ENCODE data around the gene POLH. TPM values are rescaled to one million over a fixed set of nuclear protein-coding genes. Genes with fewer than 3 reads are reported as not detected.
"Not testable (repeated sequence)": the region's sequence is repeated elsewhere in the genome, so short reads cannot be mapped to it uniquely, and the experiment has no call there.

POLH gene
- total RNA-seq, 1 experiment from 2014 or later = 31.9 TPM

DNA sequence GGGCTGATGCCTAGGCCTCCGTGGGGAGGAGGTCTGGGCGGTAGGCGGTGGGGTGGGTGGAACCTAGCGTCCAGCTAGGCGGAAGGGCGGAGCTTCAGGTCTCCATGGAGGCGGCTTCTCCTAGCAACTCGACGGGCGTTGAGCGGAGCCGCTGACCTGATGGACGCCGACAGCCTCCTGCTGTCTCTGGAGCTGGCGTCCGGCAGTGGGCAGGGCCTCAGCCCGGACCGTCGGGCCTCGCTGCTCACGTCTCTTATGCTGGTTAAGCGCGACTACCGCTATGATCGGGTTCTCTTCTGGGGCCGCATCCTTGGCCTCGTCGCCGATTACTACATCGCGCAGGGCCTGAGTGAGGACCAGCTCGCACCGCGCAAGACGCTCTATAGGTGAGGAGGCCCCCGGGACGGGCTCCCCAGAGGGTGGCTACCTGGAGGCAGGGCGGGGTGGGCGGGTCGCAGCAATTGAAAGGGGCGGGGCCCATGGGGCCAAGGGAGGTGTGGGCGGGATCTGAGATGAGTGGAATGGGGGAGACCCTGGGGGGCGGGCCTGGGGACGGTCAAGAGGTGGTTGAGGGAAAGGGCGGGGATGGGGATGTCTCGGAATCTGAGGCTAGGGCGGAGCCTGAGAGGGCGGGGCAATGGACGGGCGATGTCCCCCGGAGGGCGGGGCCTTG, 69.1 kb downstream of the POLH start, which contains the start of gene RSPH9:
Gene RSPH9 (plus strand): TSS at position 97 of the 673 bp plus-strand sequence. CDS start 63 bp downstream, at position 160.
- H3K27me3 Mint-ChIP-seq (ENCODE audit: unreplicated experiment) = no peaks in the 10 kb centered on the region
- H3K4me1 Mint-ChIP-seq (ENCODE audit: low read depth, unreplicated experiment) = peaks cover 5% of the 10 kb centered on the region
- H3K27ac Mint-ChIP-seq (ENCODE audit: unreplicated experiment) = no peak within 1 kb of the TSS
- CTCF ChIA-PET = no interaction called here
- H3K36me3 Mint-ChIP-seq (ENCODE audit: insufficient read depth, unreplicated experiment) = peaks cover 23% of the 10 kb centered on the region
- intact Hi-C loops (cut with micrococcal nuclease; ENCODE audit: unreplicated experiment) = no loop called here
- TF ChIP-seq, protein P1, sequence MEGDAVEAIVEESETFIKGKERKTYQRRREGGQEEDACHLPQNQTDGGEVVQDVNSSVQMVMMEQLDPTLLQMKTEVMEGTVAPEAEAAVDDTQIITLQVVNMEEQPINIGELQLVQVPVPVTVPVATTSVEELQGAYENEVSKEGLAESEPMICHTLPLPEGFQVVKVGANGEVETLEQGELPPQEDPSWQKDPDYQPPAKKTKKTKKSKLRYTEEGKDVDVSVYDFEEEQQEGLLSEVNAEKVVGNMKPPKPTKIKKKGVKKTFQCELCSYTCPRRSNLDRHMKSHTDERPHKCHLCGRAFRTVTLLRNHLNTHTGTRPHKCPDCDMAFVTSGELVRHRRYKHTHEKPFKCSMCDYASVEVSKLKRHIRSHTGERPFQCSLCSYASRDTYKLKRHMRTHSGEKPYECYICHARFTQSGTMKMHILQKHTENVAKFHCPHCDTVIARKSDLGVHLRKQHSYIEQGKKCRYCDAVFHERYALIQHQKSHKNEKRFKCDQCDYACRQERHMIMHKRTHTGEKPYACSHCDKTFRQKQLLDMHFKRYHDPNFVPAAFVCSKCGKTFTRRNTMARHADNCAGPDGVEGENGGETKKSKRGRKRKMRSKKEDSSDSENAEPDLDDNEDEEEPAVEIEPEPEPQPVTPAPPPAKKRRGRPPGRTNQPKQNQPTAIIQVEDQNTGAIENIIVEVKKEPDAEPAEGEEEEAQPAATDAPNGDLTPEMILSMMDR (IDR thresholded peaks at IDR 0.05; ENCODE audit: unreplicated experiment) = no peak
- H3K9me3 Mint-ChIP-seq (ENCODE audit: low read depth, unreplicated experiment) = no peaks in the 10 kb centered on the region
- no peak within 1 kb of the TSS for H3K4me3 Mint-ChIP-seq (ENCODE audit: low read depth, unreplicated experiment)
- DNase-seq = no peak
- no TSS peak for BruUV-seq (replicated peaks)

DNA sequence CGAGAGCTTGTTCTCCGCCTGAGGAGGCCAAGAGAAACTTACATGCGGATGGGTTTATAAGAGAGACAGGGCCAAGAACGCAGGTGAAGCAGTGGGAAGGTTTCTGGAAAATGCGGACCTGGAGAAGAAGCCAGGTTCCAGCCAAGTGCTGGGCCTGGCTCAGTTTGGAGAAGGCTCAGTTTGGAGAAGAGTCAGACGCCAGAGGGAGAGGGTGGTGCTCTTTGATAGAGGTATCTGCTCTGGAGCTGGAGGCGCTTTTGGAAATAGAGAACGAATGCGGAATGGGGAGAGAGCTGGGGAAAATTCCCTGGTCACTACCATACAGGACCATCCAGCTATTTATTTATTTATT, 69.6 kb downstream of the POLH start:
- no TSS peak for BruUV-seq (replicated peaks)
- H3K27me3 Mint-ChIP-seq (ENCODE audit: unreplicated experiment) = no peaks in the 10 kb centered on the region
- no peak for DNase-seq
- TF ChIP-seq, protein P1 (IDR thresholded peaks at IDR 0.05; ENCODE audit: unreplicated experiment) = no peak
- H3K36me3 Mint-ChIP-seq (ENCODE audit: insufficient read depth, unreplicated experiment) = peaks cover 17% of the 10 kb centered on the region
- CTCF ChIA-PET = no interaction called here
- intact Hi-C loops (cut with micrococcal nuclease; ENCODE audit: unreplicated experiment) = no loop called here
- no peaks in the 10 kb centered on the region for H3K4me1 Mint-ChIP-seq (ENCODE audit: low read depth, unreplicated experiment)
- H3K27ac Mint-ChIP-seq (ENCODE audit: unreplicated experiment) = no peak overlapping the region
- H3K4me3 Mint-ChIP-seq (ENCODE audit: low read depth, unreplicated experiment) = no peak overlapping the region
- H3K9me3 Mint-ChIP-seq (ENCODE audit: low read depth, unreplicated experiment) = no peaks in the 10 kb centered on the region

DNA sequence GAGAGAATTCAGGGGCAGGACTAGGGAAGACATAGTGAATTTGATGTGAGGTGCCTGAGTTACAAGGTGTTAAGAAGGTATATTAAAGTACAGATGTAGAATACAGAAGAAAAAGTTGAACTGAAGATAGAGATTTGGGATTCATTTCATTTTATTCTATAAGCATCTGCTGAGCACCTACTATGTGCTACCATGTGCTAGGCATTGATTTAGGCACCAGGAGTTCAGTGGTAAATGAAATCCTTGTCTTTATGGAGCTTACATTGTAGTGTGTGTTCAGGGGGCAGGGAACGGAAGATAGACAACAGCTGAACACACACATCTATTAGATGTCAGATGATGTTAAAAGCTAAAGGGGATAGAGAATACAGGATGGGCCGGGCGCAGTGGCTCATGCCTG, 71.6 kb downstream of the POLH start:
- Mint-ChIP-seq H3K36me3 (ENCODE audit: insufficient read depth, unreplicated experiment) (peaks cover 4% of the 10 kb centered on the region), H3K4me1 (ENCODE audit: low read depth, unreplicated experiment) (no peaks in the 10 kb centered on the region), H3K4me3 (ENCODE audit: low read depth, unreplicated experiment) (no peak overlapping the region), H3K27ac (ENCODE audit: unreplicated experiment) (no peak overlapping the region), H3K9me3 (ENCODE audit: low read depth, unreplicated experiment) (no peaks in the 10 kb centered on the region), H3K27me3 (ENCODE audit: unreplicated experiment) (no peaks in the 10 kb centered on the region)
- no TSS peak for BruUV-seq (replicated peaks)
- CTCF ChIA-PET = interaction anchor here (1.0 kb wide), 1 partner anchor 20 kb away, joined by 3 read pairs; no protein-coding TSS in a partner anchor
- DNase-seq = no peak
- TF ChIP-seq, protein P1 (IDR thresholded peaks at IDR 0.05; ENCODE audit: unreplicated experiment) = no peak
- intact Hi-C loops (cut with micrococcal nuclease; ENCODE audit: unreplicated experiment) = no loop called here

DNA sequence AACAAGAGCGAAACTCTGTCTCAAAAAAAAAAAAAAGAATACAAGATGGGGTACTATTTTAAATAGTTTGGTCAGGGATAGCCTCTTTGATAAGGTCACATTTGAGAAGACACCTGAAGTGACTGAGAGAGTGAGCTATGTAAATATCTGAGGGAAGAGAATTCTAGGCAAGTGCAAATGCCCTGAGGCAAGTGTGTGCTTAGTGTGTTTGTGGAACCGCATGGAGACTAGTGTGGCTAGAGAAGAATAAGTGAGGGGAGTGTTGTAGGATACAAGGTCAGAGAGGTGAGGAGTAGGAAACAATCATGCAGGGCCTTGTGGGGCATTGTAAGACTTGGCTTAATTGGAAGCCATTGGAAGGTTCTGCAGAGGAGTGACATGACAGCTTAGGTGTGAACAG, 72.3 kb downstream of the POLH start:
- Mint-ChIP-seq H3K36me3 (ENCODE audit: insufficient read depth, unreplicated experiment) (no peaks in the 10 kb centered on the region), H3K27ac (ENCODE audit: unreplicated experiment) (no peak overlapping the region), H3K9me3 (ENCODE audit: low read depth, unreplicated experiment) (no peaks in the 10 kb centered on the region), H3K4me3 (ENCODE audit: low read depth, unreplicated experiment) (no peak overlapping the region), H3K27me3 (ENCODE audit: unreplicated experiment) (no peaks in the 10 kb centered on the region), H3K4me1 (ENCODE audit: low read depth, unreplicated experiment) (no peaks in the 10 kb centered on the region)
- DNase-seq = no peak
- TF ChIP-seq, protein P1 (IDR thresholded peaks at IDR 0.05; ENCODE audit: unreplicated experiment) = no peak
- intact Hi-C loops (cut with micrococcal nuclease; ENCODE audit: unreplicated experiment) = no loop called here
- no TSS peak for BruUV-seq (replicated peaks)
- CTCF ChIA-PET = interaction anchor here (1.0 kb wide), 1 partner anchor 19 kb away, joined by 3 read pairs; no protein-coding TSS in a partner anchor

DNA sequence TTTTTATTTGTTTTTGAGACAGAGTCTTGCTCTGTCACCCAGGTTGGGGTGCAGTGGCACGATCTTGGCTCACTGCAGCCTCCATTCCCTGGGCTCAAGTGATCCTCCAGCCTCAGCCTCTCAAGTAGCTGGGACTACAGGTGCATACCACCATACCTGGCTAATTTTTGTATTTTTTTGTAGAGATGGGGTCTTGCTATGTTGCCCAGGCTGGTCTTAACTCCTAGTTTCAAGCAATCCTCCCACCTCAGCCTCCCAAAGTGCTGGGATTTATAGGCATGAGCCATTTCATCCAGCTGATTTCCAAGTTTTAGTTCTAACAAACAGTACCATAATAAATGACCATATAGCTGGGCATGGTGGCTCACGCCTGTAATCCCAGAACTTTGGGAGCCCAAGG, 76.8 kb downstream of the POLH start:
- CTCF ChIA-PET = interaction anchor here (0.7 kb wide), 2 partner anchors 420 to 668 kb away, joined by 4 to 5 read pairs; no protein-coding TSS in a partner anchor
- H3K27ac Mint-ChIP-seq (ENCODE audit: unreplicated experiment); H3K4me3 Mint-ChIP-seq (ENCODE audit: low read depth, unreplicated experiment); H3K27me3 Mint-ChIP-seq (ENCODE audit: unreplicated experiment); BruUV-seq (replicated peaks); H3K36me3 Mint-ChIP-seq (ENCODE audit: insufficient read depth, unreplicated experiment); H3K9me3 Mint-ChIP-seq (ENCODE audit: low read depth, unreplicated experiment); H3K4me1 Mint-ChIP-seq (ENCODE audit: low read depth, unreplicated experiment); DNase-seq; intact Hi-C loops (cut with micrococcal nuclease; ENCODE audit: unreplicated experiment): not testable (repeated sequence)
